HTR-8/SVneo (cell line): ENCODE measurements around the gene ADAMTSL3.

Experiments
- DNase-seq: peaks from one replicate; pipeline ENCODE4 v3.0.0; 2011; ENCODE audit warnings: low spot score, mixed read lengths; ENCODE audit not compliant: insufficient read length
- FAIRE-seq: peaks from 2 replicates; lab custom pipeline; 2011; peaks lifted over from hg19 to GRCh38; lab: Jason Lieb, UNC

Gene ADAMTSL3, protein sequence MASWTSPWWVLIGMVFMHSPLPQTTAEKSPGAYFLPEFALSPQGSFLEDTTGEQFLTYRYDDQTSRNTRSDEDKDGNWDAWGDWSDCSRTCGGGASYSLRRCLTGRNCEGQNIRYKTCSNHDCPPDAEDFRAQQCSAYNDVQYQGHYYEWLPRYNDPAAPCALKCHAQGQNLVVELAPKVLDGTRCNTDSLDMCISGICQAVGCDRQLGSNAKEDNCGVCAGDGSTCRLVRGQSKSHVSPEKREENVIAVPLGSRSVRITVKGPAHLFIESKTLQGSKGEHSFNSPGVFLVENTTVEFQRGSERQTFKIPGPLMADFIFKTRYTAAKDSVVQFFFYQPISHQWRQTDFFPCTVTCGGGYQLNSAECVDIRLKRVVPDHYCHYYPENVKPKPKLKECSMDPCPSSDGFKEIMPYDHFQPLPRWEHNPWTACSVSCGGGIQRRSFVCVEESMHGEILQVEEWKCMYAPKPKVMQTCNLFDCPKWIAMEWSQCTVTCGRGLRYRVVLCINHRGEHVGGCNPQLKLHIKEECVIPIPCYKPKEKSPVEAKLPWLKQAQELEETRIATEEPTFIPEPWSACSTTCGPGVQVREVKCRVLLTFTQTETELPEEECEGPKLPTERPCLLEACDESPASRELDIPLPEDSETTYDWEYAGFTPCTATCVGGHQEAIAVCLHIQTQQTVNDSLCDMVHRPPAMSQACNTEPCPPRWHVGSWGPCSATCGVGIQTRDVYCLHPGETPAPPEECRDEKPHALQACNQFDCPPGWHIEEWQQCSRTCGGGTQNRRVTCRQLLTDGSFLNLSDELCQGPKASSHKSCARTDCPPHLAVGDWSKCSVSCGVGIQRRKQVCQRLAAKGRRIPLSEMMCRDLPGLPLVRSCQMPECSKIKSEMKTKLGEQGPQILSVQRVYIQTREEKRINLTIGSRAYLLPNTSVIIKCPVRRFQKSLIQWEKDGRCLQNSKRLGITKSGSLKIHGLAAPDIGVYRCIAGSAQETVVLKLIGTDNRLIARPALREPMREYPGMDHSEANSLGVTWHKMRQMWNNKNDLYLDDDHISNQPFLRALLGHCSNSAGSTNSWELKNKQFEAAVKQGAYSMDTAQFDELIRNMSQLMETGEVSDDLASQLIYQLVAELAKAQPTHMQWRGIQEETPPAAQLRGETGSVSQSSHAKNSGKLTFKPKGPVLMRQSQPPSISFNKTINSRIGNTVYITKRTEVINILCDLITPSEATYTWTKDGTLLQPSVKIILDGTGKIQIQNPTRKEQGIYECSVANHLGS (N-terminal part only)

DNA sequence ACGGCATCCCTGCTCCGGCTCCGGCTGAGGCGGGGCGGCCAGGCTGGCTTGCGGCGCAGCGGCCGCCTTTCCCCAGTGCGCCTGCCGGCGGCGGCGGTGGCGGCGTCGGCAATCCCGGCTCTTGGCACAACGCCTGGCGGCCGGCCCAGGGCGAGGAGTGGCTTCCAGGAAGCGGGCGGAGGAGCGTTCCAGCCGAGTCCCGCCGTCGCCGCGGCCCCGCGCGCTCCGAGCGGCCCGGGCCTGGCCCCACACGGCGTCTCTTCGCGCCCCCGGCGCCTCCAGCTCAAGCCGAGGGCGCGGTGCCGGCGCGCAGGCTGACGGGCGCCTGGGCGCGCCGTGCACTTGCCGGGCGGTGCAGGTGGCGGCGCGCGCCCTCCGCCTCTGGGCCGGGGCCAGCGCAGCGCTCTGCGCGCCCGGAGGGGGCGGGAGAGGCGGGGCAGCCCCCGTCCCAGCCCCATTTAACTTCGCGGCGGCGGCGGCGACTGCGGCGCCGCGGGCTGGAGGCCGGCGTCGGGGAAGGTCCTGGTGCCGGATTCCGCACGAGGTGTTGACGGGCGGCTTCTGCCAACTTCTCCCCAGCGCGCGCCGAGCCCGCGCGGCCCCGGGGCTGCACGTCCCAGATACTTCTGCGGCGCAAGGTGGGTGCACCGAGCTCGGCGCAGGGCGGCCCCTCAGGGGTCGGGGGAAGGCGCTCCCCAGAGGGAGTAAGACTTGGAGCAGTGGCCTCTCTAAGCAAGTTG, at the start of gene ADAMTSL3:
ADAMTSL3 (plus strand) TSS at position 485 of the 740 bp plus-strand sequence. CDS start 1,639 bp downstream, outside the sequence.
- DNase-seq = peak; percentile 31
- FAIRE-seq = no peak

DNA sequence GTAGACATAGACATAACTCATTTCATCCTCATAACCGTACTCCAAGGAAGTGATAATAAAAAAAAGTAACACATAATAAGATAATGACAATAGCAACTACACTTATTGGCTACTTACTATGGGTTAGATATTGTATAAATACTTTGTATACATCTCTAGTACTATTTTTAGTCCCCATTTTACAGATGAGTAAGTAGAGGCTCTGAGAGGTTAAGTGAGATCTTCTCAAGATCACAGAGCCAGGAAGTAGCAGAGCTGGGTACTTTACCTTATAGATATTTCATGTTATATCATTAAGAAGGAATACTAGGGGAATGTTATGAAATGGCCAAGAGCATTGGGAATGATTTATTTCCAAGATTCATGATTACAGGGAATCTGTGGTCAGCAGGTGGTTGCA, 49.4 kb upstream of the ADAMTSL3 start:
- no peak for FAIRE-seq
- no peak for DNase-seq

DNA sequence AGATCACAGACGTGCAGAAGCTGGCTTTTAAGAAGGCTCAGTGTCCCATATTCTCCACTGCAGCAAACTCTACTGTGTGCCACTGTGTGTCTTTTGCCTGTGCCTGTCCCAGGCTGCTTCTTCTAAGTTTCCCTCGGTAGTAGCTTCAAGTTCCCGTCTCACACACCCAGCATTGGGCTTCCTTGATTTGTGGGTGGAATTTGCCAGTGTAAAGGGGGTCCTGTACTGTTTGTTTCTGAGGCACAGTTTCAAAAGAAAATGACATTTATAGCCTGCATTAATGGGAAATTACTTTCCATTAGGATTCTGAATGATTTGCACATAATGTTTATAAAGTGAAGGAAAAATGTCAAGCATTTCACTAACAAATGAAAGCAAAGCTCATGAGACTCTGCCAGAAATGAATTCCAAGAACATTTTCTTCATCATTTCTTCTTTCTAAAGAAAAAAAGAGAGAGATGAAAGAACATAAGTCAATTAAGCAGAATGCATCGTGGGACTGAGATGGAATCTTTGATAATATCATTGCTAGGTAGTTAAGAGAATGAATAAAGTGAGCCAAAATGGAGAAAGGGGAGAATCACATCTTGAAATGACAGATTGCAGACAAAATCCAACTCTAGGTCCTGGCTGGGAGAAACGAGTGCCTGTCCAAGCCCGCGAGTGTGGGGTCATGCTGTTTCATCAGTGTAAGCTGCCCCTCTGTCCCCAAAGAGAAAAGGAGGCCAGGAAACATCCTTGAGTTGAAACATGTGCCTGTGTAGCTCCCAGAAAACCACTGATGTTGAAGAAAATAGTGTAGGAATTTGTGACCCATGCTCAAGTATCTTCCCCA, 48.6 kb upstream of the ADAMTSL3 start:
- FAIRE-seq (no peak), DNase-seq (no peak)

DNA sequence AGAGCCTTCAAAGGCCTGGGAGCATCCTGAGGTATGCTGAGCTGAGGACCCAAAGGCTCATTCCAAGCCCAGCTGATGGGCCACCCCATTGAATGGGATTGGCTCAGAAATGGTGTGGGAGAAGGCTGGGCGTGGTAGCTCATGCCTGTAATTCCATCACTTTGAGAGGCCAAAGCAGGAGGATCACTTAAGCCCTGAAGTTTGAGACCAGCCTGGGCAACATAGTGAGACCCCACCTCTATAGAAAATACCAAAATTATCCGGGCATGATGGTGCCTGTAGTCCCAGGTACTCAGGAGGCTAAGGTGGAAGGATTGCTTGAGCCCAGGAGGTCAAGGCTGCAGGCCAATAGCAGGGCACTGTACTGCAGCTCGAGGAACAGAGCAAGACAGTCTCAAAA, 43.8 kb upstream of the ADAMTSL3 start:
- FAIRE-seq (no peak), DNase-seq (no peak)

DNA sequence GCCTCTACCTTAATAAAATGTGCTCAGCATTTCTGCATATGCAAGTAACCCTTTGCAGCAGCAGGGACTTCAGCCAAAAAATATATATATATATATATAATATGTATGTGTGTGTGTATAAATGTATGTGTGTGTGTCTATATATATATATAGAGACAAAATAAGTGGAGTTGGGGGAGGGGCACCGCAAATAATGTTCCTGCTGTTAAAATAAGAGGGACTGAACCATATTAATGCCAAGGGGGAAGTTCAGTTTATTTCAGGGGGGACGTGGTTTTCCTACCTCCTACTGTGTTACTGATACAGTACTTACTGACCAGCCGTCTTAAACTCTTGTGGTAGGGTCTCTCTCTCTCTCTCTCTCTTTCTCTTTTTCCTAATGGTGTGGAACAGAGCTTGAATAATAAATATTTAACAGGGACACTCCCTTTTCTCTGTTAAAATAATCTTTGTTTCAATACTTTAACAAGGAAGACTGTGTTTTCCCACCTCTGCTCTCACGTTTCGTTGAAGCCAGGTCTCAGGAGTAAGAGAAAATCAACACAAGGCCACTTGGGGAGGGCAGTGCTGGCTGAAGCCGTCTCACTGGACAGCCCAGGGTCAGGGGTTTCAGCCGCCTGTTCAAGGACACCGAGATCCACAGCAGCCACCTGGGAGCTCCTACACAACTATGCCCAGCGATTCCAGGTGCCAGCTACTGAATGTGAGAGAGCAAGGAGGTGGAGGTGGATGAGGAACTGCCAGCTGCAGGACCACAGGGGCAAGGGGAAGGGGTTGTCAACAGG, 42.8 kb upstream of the ADAMTSL3 start:
- DNase-seq (no peak), FAIRE-seq (no peak)

DNA sequence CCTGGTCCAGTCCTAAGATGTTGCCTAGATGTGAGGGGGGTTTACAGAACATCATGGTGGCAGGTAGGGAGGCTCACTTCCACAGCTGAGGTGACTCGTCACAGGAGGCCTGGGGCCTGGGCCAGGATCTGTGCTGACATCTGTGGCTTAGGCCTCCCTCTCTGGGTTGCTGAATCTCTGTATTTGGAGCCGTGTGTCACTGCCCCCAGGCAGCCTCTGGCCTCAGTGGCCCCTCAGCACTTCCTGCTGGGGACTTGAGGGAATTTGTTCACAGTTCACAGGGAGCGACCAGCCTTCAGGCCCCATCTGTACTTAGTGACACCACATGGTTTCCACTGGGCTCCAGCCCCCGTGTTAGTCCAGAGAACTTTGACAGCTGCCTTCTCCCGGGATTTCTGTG, 41.7 kb upstream of the ADAMTSL3 start:
- no peak for FAIRE-seq
- DNase-seq = no peak

DNA sequence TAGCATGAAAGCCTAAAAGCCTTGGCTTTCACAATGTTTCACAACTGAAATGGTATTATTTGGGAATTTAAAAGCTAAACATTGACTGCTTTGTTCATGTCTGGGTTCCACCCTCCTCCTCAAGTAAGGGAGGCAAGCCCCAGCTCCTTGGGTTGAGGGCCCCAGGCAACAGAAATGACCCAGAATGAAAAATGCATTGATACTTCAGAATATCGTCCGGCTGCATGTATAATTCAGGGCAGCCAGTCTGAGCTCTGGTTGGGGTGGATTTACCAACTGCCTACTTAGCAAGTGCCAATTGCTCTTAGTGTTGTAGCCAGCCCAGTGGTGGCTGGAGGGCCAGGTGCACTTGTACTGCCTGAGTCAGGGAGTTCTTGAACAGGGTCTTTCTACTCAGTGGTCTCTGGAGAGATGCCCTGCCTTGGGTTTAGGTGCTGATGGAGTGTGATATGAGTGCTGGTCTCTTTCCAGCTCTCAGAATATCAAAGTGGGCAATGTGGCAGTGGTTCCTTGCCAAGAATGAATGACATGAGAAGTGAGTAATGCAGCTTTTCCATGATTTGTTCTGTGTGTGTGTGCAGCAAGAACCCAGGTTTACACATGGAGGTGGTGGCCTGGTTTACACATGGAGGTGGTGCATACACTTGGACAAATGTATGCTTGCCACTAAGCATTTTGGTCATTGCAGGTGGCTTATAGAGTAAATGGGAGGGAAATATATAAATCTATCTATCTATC, 40.9 kb upstream of the ADAMTSL3 start:
- no peak for DNase-seq
- FAIRE-seq = no peak

DNA sequence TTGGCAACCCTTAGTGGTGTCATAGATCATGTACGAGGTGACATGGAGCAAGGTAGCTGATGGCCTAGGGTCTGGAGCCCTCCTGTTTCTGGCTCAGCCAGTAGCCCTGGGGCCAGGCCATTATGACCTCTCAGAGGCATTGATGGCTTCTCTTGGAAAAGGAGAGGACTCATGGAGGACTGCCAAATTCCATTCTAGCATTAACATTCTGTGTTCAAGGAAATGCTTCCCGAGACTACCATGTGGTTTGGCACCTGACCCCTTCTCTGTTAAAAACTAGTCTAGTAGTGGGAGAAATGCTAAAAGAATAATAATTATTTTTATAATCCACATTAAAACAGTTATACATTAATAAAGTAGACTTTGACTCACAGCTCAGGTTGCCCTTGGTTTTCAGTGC, 40.2 kb upstream of the ADAMTSL3 start:
- DNase-seq = no peak
- no peak for FAIRE-seq

DNA sequence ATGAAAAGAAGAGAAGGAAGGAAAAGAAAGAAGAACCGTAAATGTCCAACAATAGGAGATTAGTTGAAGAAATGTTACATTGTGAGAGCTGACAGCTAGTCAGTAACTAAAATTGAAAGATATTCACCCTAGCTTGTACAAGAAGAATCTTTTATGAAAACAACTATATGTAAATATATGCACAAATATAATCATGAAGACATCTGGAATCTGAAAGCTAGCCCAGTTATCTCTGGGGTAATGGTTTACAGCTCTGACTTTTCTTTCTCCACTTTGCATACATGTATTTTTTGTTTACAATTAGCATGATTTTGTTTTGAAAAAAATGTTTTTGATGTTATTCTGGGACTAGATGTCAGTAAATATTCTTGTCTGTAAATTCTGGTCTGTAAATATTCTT, 37.1 kb upstream of the ADAMTSL3 start:
- no peak for DNase-seq
- no peak for FAIRE-seq

DNA sequence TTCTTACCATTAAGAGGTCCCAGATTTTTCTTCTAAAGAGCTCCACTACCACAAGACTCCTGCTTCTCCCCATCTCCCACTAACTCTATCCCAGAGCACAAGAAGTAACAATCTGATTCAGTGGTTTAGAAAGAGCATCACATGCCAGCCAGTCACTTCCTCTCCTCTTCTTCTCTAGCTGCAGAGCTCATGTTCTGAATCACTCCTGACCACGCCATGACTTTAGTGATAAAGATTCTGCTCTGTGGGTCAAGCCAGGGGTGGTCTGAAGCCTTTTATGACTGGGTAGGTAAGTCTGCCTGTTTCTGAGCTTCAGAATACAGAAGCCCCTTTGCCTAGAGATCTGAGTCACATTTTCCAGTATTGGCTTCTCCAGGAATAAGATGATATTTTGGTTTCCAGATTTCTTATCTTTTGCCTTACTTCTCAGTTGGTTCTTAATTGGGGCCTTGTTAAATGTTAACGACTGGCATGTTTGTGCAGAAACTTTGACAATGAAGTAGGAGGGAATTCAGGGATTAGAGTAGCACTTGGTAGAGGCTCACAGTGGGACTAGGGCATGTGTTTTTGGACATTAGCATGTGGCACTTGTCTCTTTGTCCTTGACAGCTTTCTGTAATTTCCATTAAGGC, 27.6 kb upstream of the ADAMTSL3 start:
- DNase-seq (no peak), FAIRE-seq (no peak)

DNA sequence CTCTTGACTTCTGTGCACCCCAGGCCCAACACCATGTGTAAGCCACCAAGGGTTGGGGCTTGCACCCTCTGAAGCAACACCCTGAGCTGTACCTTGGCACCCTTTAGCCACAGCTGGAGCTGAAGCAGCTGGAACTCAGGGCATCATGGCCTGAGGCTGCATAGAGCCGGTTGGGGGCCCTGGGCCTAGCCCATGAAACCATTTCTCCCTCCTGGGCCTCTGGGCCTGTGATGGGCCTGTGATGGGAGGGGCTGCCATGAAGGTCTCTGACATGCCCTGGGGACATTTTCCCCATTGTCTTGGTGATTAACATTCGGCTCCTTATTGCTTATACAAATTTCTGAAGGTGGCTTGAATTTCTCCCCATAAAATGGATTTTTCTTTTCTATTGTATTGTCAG, 22.4 kb upstream of the ADAMTSL3 start:
- FAIRE-seq (no peak), DNase-seq (no peak)

DNA sequence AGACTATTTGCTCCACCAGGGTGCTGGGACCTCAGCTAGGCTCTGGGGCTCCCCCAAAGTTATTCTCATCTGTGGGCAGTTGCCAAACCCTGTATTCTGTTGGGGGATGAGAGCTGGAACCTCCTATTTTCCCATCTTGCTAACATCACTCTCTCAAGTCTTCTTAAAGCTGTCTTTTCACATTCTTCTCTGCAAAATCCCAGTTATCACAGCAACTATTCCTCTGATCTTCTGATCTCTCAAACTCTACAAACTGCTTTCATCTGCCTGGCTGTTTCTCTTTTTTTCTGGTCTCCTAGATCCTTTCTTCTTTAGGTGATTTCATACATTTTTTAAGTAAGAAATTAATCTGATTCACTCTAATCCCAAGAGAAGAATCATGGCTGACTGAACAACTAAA, 10.7 kb upstream of the ADAMTSL3 start:
- no peak for FAIRE-seq

DNA sequence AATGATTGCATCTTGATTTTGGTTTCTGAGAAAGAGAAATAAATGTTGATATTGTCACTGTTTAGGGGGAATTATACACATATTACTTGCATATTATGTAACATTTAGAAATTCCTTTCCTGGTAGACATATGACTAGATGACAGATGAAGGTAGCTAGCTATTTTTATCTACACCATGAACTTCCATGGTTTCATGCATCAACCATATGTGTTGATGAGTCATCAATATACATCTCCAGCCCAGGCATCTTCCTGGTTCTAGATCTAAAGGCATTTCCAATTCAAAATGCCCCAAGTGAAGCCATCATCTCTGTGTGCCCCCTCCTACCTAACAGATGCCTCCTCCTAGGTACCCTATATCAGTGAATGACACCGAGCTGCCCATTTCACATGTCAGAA, 9.5 kb upstream of the ADAMTSL3 start:
- FAIRE-seq = no peak
- DNase-seq = no peak

More for the DNA sequence above, 10.7 kb upstream of the ADAMTSL3 start:
- DNase-seq = no peak

DNA sequence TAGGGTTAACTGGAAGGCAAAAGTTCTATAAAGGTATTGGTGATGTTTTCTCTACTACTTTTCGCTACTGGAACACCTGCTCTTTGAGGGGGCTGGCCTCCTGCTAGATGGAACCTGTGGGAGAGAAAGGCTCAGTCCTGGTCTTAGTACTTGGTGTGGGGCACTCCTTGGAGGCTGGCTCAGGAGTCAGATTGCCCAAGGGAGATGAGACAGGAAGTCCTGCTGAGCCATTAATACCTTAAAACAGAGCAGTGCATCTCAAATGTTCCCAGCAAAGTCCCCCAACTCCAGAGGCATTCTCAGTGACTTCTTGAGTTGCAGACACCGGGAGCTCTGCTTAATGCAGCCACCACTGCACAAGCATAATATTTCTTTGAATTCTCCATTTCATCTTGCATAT, 3.1 kb upstream of the ADAMTSL3 start:
- DNase-seq (no peak), FAIRE-seq (no peak)

DNA sequence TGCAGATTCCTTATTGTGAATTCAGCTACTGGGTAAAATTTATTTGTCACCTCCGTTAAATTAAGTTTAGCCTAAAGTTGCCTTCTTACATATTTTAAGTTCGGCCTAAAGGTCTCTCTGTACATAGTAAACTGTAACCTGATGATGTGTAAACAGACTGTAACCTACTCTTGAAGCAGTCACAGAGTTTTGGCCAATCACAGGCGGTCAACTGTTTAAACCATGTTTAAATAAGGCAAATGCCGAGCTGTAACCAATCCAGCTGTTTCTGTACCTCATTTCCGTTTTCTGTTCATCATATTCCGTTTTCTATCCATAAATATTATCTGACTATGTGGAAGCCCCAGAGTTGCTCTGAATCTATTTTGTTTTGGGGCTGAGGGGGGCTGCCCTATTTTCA, 2.4 kb upstream of the ADAMTSL3 start:
- no peak for FAIRE-seq
- DNase-seq = no peak

DNA sequence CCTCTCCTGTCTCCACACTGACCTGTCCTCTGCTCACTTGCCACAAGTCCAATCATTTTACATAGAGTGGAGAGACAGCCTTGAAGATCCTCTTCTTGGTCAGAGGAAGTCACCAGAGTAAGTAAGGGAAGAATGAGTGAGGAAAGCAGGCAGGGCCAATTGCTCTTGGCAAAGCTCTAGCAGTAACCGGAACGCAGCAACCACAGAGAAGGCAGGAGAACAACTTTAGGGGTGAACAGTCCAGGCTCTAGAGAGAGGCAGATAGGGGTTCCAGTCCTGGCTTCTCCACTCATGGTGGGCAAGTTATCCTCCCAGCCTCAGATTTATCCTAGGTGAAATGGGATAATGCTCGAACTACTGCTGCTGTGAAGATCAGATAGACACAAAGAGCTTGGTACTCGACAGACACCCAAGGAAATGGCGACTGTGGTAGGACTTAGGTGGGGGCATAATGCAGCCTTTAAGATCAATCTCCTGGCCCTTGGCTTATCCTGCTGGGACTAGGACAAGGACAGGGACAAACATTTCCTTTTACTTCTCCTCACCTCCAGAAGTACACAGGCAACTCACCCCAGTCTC, 1.2 kb upstream of the ADAMTSL3 start:
- DNase-seq (no peak), FAIRE-seq (no peak)

DNA sequence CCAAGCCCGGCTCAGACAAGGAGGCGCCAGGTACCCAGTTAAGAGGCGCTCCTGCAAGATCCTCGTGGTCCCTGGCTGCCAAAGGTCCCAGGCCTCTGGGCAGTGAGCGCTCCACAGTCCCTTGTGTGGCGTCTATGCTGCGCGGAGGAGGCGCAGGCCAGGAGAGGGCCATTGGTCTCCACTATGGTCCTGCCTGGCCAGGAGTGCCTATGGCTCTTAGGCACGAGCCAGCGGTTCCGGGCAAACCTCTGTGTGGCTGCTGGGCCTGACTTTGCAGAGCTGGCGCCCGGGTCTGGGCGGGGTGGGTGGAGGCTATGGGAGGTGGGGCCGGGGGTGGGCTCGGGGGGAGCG, 660 bp upstream of the ADAMTSL3 start:
- FAIRE-seq (no peak), DNase-seq (no peak)
